Gastrocnemius medialis (tissue), 4 donors: ENCODE results near the gene ARHGAP24. TPM values are rescaled to one million over a fixed set of nuclear protein-coding genes. Genes with fewer than 3 reads are reported as not detected.
"Not testable (repeated sequence)": the region's sequence is repeated elsewhere in the genome, so short reads cannot be mapped to it uniquely, and the experiment has no call there.

Experiments
- ATAC-seq, 2 donors: fragments of 150-250 bp; one replicate each; pipeline ENCODE4 v1.9.1; 2016
- DNase-seq, 2 donors: peaks; one replicate each; pipeline ENCODE4 v3.0.0-alpha.2; 2019
- H3K27ac ChIP-seq, 4 donors: fragments of 200-600 bp; sonication (generic); 1 replicate in 1 of 4; 2 replicates in 3 of 4; pipeline ENCODE4 v1.5.1; 2016 to 2018; ENCODE audit warnings: mild to moderate bottlenecking in 2 of 4, moderate library complexity in 1 of 4
- H3K27me3 ChIP-seq, 3 donors: fragments of 200-600 bp; sonication (generic) in 2 of 3; 1 replicate in 1 of 3; 2 replicates in 2 of 3; pipeline versions ENCODE4 v1.5.1 to v1.6.0; 2016 to 2019; ENCODE audit warnings: mild to moderate bottlenecking in 1 of 3, moderate library complexity in 1 of 3
- H3K36me3 ChIP-seq, 2 donors: fragments of 200-600 bp; sonication (generic) in 1 of 2; one replicate each; pipeline ENCODE4 v1.5.1; 2017 to 2018
- H3K4me1 ChIP-seq, 2 donors: fragments of 200-600 bp; sonication (generic) in 1 of 2; one replicate each; pipeline ENCODE4 v1.5.1; 2016 to 2017; ENCODE audit warnings: mild to moderate bottlenecking in 2 of 2
- H3K4me3 ChIP-seq, 4 donors: fragments of 200-600 bp; sonication (generic) in 3 of 4; 1 replicate in 1 of 4; 2 replicates in 3 of 4; pipeline ENCODE4 v1.5.1; 2016 to 2019; ENCODE audit warnings: mild to moderate bottlenecking in 2 of 4
- H3K9me3 ChIP-seq, 3 donors: fragments of 200-600 bp; sonication (generic) in 2 of 3; 1 replicate in 1 of 3; 2 replicates in 2 of 3; pipeline ENCODE4 v1.5.1; 2016 to 2019
- CTCF ChIP-seq, 5 experiments: fragments of 450-650 bp in 3 of 5; fragments of 200-600 bp in 2 of 5; sonication (generic) in 2 of 5; IDR thresholded peaks in 4 of 5; conservative IDR thresholded peaks in 1 of 5; 1 replicate in 4 of 5; 2 replicates in 1 of 5; pipeline ENCODE4 v1.5.1; 2016 to 2019; ENCODE audit warnings: antibody characterized with exemption in 5 of 5, mild to moderate bottlenecking in 3 of 5, moderate library complexity in 3 of 5
- POLR2A ChIP-seq, 2 donors: fragments of 450-650 bp; IDR thresholded peaks; one replicate each; pipeline ENCODE4 v1.6.1; 2017; ENCODE audit warnings: antibody characterized with exemption in 2 of 2, mild to moderate bottlenecking in 2 of 2, moderate library complexity in 2 of 2
- in situ Hi-C, 4 donors: fragments of 200-750 bp; cut with MboI; loops; one replicate each; pipeline versions ENCODE4 v1.15.0 to v1.8.0; 2017; ENCODE audit warnings: low sequenced_read_pairs in 4 of 4
- intact Hi-C: fragments of 100-400 bp; cut with DNase I; formaldehyde crosslinking; loops from one replicate; pipeline ENCODE4 v1.15.1; 2023; ENCODE audit warnings: low total_unique reads
- total RNA-seq, 4 donors: library from RNA; depleted of rRNA; stranded (reverse); fragments of >200 nt; gene quantifications; one replicate each; pipeline versions ENCODE4 v1.1.0 to v1.2.3, GENCODE V29; 2016

The ARHGAP24 gene
- total RNA-seq, 4 donors from 2014 or later, result 2.8 to 7.8 (median 5.3) TPM

- ATAC-seq (no peak), DNase-seq (no peak)
- H3K27me3 ChIP-seq, result no peaks in the 10 kb centered on the region
- in situ Hi-C loops, result no loop called here
- no peaks in the 10 kb centered on the region for H3K36me3 ChIP-seq
- intact Hi-C loops, result no loop called here
- no peak overlapping the region for H3K4me3 ChIP-seq
- H3K27ac ChIP-seq, result no peak overlapping the region
- H3K9me3 ChIP-seq, result no peaks in the 10 kb centered on the region
- H3K4me1 ChIP-seq, result no peaks in the 10 kb centered on the region
- TF ChIP-seq CTCF (IDR thresholded peaks at IDR 0.05 in 4 of 5, conservative IDR thresholded peaks at IDR 0.05 in 1 of 5) (no peak), POLR2A (IDR thresholded peaks at IDR 0.05) (no peak)
Measured at GRCh38 chr4:85659610-85660218, 184.8 kb downstream of the ARHGAP24 start.

DNA sequence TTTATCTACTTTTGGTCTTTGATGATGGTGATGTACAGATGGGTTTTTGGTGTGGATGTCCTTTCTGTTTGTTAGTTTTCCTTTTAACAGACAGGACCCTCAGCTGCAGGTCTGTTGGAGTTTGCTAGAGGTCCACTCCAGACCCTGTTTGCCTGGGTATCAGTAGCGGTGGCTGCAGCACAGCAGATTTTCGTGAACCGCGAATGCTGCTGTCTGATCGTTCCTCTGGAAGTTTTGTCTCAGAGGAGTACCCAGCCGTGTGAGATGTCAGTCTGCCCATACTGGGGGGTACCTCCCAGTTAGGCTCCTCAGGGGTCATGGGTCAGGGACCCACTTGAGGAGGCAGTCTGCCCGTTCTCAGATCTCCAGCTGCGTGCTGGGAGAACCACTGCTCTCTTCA, 191.7 kb downstream of the ARHGAP24 start:
- H3K27me3 ChIP-seq, H3K36me3 ChIP-seq, ATAC-seq, DNase-seq, in situ Hi-C loops, H3K27ac ChIP-seq, H3K9me3 ChIP-seq, H3K4me1 ChIP-seq, intact Hi-C loops, H3K4me3 ChIP-seq: not testable (repeated sequence)

- Histone ChIP-seq H3K9me3 (no peaks in the 10 kb centered on the region), H3K27me3 (no peaks in the 10 kb centered on the region), H3K27ac (no peak overlapping the region), H3K4me1 (no peaks in the 10 kb centered on the region), H3K4me3 (no peak overlapping the region), H3K36me3 (no peaks in the 10 kb centered on the region)
- in situ Hi-C loops (no loop called here), intact Hi-C loops (no loop called here)
- no peak for TF ChIP-seq CTCF (IDR thresholded peaks at IDR 0.05 in 4 of 5, conservative IDR thresholded peaks at IDR 0.05 in 1 of 5)
- no peak for TF ChIP-seq POLR2A (IDR thresholded peaks at IDR 0.05)
- ATAC-seq, result no peak
- no peak for DNase-seq
Measured at GRCh38 chr4:85669204-85669603, 194.3 kb downstream of the ARHGAP24 start.

DNA sequence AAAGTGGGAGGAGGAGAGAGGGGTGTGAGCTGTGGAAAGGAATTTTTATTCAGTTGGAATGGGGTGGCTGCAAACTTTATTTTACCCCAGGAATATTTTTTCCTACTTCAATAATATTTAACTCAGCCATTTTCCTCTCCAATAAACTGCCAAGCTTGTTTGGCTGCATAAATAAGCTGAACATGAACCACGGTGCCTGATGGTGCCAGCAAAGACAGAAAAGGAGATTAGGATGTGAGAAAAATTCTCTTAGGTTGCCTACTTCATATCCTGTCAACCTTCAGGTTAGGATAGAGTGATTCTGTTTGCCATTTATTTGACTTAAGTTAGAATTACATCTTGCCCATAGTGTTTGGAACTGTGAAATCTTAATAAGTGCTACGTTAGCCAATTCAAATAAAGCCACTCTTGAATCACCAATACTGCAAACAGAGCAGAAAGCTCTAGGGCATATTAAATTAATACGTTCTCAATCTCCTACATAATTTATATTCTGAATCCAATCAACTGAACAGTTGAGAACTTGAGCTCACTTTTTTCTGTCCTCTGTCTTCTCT, 195.1 kb downstream of the ARHGAP24 start:
- ATAC-seq (no peak), DNase-seq (no peak)
- Histone ChIP-seq H3K36me3 (no peaks in the 10 kb centered on the region), H3K27ac (no peak overlapping the region), H3K9me3 (no peaks in the 10 kb centered on the region), H3K4me1 (no peaks in the 10 kb centered on the region), H3K27me3 (no peaks in the 10 kb centered on the region), H3K4me3 (no peak overlapping the region)
- intact Hi-C loops, result no loop called here
- in situ Hi-C loops, result no loop called here
- TF ChIP-seq CTCF (IDR thresholded peaks at IDR 0.05 in 4 of 5, conservative IDR thresholded peaks at IDR 0.05 in 1 of 5) (no peak), POLR2A (IDR thresholded peaks at IDR 0.05) (no peak)

- Histone ChIP-seq H3K4me3 (no peak overlapping the region), H3K9me3 (no peaks in the 10 kb centered on the region), H3K4me1 (no peaks in the 10 kb centered on the region), H3K27ac (no peak overlapping the region), H3K27me3 (no peaks in the 10 kb centered on the region), H3K36me3 (no peaks in the 10 kb centered on the region)
- in situ Hi-C loops, result no loop called here
- no peak for DNase-seq
- intact Hi-C loops, result no loop called here
- TF ChIP-seq POLR2A (IDR thresholded peaks at IDR 0.05) (no peak), CTCF (IDR thresholded peaks at IDR 0.05 in 4 of 5, conservative IDR thresholded peaks at IDR 0.05 in 1 of 5) (no peak)
- no peak for ATAC-seq
Measured at GRCh38 chr4:85671120-85671519, 196.2 kb downstream of the ARHGAP24 start.
